HuH-7.5 (cell line): ENCODE results near the gene RAB14.
"Not testable (repeated sequence)": the region's sequence is repeated elsewhere in the genome, so short reads cannot be mapped to it uniquely, and the experiment has no call there.

Experiments used
- DNase-seq: peaks from one replicate; pipeline ENCODE4 v3.0.0; 2011; ENCODE audit warnings: low spot score

Gene RAB14

GRCh38 chr9:121191235-121191634 is 10.4 kb downstream of the RAB14 start:
- no peak for DNase-seq

GRCh38 chr9:121189660-121190059 is 12.0 kb downstream of the RAB14 start:
- DNase-seq: no peak

GRCh38 chr9:121189006-121189405 is 12.7 kb downstream of the RAB14 start:
- DNase-seq: no peak

GRCh38 chr9:121187636-121188305 is 13.9 kb downstream of the RAB14 start:
- no peak for DNase-seq

- no peak for DNase-seq
Measured at GRCh38 chr9:121185774-121186403, 15.8 kb downstream of the RAB14 start.

GRCh38 chr9:121185178-121185745 is 16.4 kb downstream of the RAB14 start:
- no peak for DNase-seq

- no peak for DNase-seq
Measured at GRCh38 chr9:121184463-121184862, 17.2 kb downstream of the RAB14 start.

- DNase-seq: no peak
Measured at GRCh38 chr9:121183666-121184423, 17.8 kb downstream of the RAB14 start.

- no peak for DNase-seq
Measured at GRCh38 chr9:121182989-121183388, 18.7 kb downstream of the RAB14 start.

- DNase-seq: no peak
Measured at GRCh38 chr9:121182101-121182836, 19.4 kb downstream of the RAB14 start.

GRCh38 chr9:121179930-121180681 is 21.6 kb downstream of the RAB14 start:
- no peak for DNase-seq

GRCh38 chr9:121179373-121179721 is 22.3 kb downstream of the RAB14 start:
- not testable (repeated sequence) for DNase-seq

GRCh38 chr9:121178676-121179372 is 22.8 kb downstream of the RAB14 start:
- no peak for DNase-seq

GRCh38 chr9:121173501-121173900 is 28.2 kb downstream of the RAB14 start:
- no peak for DNase-seq

GRCh38 chr9:121172726-121173487 is 28.8 kb downstream of the RAB14 start:
- no peak for DNase-seq

- DNase-seq: no peak
Measured at GRCh38 chr9:121171236-121171635, 30.4 kb downstream of the RAB14 start.

- DNase-seq: no peak
Measured at GRCh38 chr9:121169094-121169601, 32.5 kb downstream of the RAB14 start.

- DNase-seq: no peak
Measured at GRCh38 chr9:121168052-121168451, 33.6 kb downstream of the RAB14 start.

- DNase-seq: no peak
Measured at GRCh38 chr9:121160025-121160424, 41.6 kb downstream of the RAB14 start.

GRCh38 chr9:121157939-121158338 is 43.7 kb downstream of the RAB14 start:
- DNase-seq: no peak
